MM.1S (cell line): ENCODE results near the gene CCDC167.

Experiments used
- EZH2 ChIP-seq: fragments of 300-600 bp; sonication (generic); optimal IDR thresholded peaks from 2 replicates; pipeline ENCODE3; 2017; ENCODE audit warnings: low read depth, mild to moderate bottlenecking, antibody characterized with exemption, low read length, mixed read lengths
- TF ChIP-seq, protein P1 (sequence below): fragments of 300-600 bp; sonication (generic); IDR thresholded peaks from 2 replicates; pipeline ENCODE4 v1.5.1; 2016; ENCODE audit warnings: antibody characterized with exemption, low read length, mixed read lengths

DNA sequence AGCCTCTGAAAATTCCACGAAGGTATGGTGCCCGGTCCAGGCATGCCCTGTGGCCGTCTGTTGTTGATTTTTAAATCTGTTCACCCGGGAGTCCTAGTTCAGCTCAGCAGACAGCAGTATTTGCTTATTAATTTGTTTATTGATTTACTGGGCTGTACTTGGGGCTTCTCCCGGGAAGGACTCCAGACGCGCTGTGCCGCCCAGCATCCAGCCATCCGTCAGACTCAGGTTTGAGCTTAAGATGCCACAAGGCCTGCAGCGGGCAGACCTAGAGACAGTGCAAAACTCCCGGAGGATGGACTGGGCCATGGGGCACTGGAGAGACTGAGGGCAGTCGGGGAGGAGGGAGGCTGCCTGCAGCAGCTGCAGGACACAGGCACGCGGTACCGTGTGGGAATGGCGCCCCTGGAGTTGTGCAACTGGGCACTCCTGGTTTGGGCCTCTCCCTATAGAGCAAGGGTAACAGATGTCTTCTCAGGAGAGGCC, 17.3 kb upstream of the CCDC167 start:
- TF ChIP-seq, protein P1, sequence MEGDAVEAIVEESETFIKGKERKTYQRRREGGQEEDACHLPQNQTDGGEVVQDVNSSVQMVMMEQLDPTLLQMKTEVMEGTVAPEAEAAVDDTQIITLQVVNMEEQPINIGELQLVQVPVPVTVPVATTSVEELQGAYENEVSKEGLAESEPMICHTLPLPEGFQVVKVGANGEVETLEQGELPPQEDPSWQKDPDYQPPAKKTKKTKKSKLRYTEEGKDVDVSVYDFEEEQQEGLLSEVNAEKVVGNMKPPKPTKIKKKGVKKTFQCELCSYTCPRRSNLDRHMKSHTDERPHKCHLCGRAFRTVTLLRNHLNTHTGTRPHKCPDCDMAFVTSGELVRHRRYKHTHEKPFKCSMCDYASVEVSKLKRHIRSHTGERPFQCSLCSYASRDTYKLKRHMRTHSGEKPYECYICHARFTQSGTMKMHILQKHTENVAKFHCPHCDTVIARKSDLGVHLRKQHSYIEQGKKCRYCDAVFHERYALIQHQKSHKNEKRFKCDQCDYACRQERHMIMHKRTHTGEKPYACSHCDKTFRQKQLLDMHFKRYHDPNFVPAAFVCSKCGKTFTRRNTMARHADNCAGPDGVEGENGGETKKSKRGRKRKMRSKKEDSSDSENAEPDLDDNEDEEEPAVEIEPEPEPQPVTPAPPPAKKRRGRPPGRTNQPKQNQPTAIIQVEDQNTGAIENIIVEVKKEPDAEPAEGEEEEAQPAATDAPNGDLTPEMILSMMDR, result no peak
- TF ChIP-seq EZH2, result no peak
